AG04450 (cell line): ENCODE data around the gene TMEM255B. TPM values are rescaled to one million over a fixed set of nuclear protein-coding genes. Genes with fewer than 3 reads are reported as not detected.
"Not testable (repeated sequence)": the region's sequence is repeated elsewhere in the genome, so short reads cannot be mapped to it uniquely, and the experiment has no call there.

Source experiments
- CTCF ChIA-PET: fragments of 300-600, 350-600 bp; formaldehyde crosslinking; extraction: SDS; loops from one replicate; lab custom pipeline; 2022; ENCODE audit warnings: antibody characterized with exemption, inconsistent platforms; lab: Charles Lee
- POLR2A ChIA-PET: fragments of 350-600 bp; formaldehyde crosslinking; extraction: SDS; loops from one replicate; lab custom pipeline; 2021; ENCODE audit warnings: antibody characterized with exemption, inconsistent platforms; lab: Yijun Ruan, JAX
- DNase-seq: peaks from one replicate; pipeline ENCODE4 v3.0.0-alpha.2; 2011; ENCODE audit warnings: low read depth, low spot score
- H3K27ac ChIP-seq: one replicate; pipeline ENCODE4 v1.5.1; 2012; ENCODE audit warnings: low read depth, low read length, control low read depth
- H3K27me3 ChIP-seq: one replicate; pipeline ENCODE4 v1.6.0; 2012; ENCODE audit warnings: low read length; ENCODE audit not compliant: control insufficient read depth, insufficient read depth
- H3K4me3 ChIP-seq: 2 replicates; pipeline ENCODE4 v1.5.1; 2011; ENCODE audit warnings: mild to moderate bottlenecking, low read depth, low read length, control low read depth
- H3K9me3 ChIP-seq: 2 replicates; pipeline ENCODE4 v1.5.1; 2012; ENCODE audit warnings: low read length; ENCODE audit not compliant: control insufficient read depth, insufficient read depth
- CTCF ChIP-seq: IDR thresholded peaks from 2 replicates; pipeline ENCODE4 v1.5.1; 2011; ENCODE audit warnings: low read depth, low read length, control low read depth, inconsistent platforms
- polyA plus RNA-seq: library from polyadenylated mRNA; depleted of rRNA; stranded (reverse); fragments of >200 nt; gene quantifications from 2 replicates; pipeline ENCODE4 v1.2.3, GENCODE V29; 2011

TMEM255B gene
- polyA plus RNA-seq, 1 experiment: 4.1 TPM

GRCh38 chr13:113789167-113789566 is 30.1 kb downstream of the TMEM255B start:
- H3K4me3 ChIP-seq: no peak overlapping the region
- no peak for TF ChIP-seq CTCF
- POLR2A ChIA-PET: no interaction called here
- H3K9me3 ChIP-seq: peaks cover 16% of the 10 kb centered on the region
- CTCF ChIA-PET: no interaction called here
- H3K27me3 ChIP-seq: peaks cover 21% of the 10 kb centered on the region
- no peak overlapping the region for H3K27ac ChIP-seq
- DNase-seq: no peak

GRCh38 chr13:113789931-113790330 is 30.9 kb downstream of the TMEM255B start:
- H3K4me3 ChIP-seq, POLR2A ChIA-PET, CTCF ChIA-PET, H3K27ac ChIP-seq, DNase-seq: not testable (repeated sequence)
- peaks cover 17% of the 10 kb centered on the region; the same call in 1 of the 2 replicates for H3K9me3 ChIP-seq
- peaks cover 21% of the 10 kb centered on the region for H3K27me3 ChIP-seq

GRCh38 chr13:113791226-113791625 is 32.2 kb downstream of the TMEM255B start:
- ChIA-PET CTCF (no interaction called here), POLR2A (no interaction called here)
- Histone ChIP-seq H3K27ac (no peak overlapping the region), H3K4me3 (no peak overlapping the region), H3K27me3 (peaks cover 21% of the 10 kb centered on the region), H3K9me3 (peaks cover 18% of the 10 kb centered on the region; the same call in 1 of the 2 replicates)
- DNase-seq: no peak
- no peak for TF ChIP-seq CTCF

GRCh38 chr13:113791761-113792160 is 32.7 kb downstream of the TMEM255B start:
- ChIA-PET POLR2A (no interaction called here), CTCF (no interaction called here)
- no peak for TF ChIP-seq CTCF
- no peak overlapping the region for H3K27ac ChIP-seq
- no peak overlapping the region for H3K4me3 ChIP-seq
- DNase-seq: no peak
- peaks cover 21% of the 10 kb centered on the region for H3K27me3 ChIP-seq
- peaks cover 18% of the 10 kb centered on the region; the same call in 1 of the 2 replicates for H3K9me3 ChIP-seq

GRCh38 chr13:113792236-113792770 is 33.3 kb downstream of the TMEM255B start:
- no peak overlapping the region for H3K27ac ChIP-seq
- H3K27me3 ChIP-seq: peaks cover 21% of the 10 kb centered on the region
- DNase-seq: no peak
- H3K9me3 ChIP-seq: peaks cover 22% of the 10 kb centered on the region; the same call in 1 of the 2 replicates
- ChIA-PET POLR2A (no interaction called here), CTCF (interaction anchor here (0.7 kb wide), 1 partner anchor 24 kb away, joined by 3 read pairs; no protein-coding TSS in a partner anchor)
- H3K4me3 ChIP-seq: no peak overlapping the region
- TF ChIP-seq CTCF: no peak
